ENCODE results near the gene IGSF5.
A peak's percentile ranks its signal among the peaks of the same experiment; 100 is the strongest.

IGSF5 gene

GRCh38 chr21:39712273-39712672 lies 32.7 kb upstream of the IGSF5 start:
- no peak for TF ChIP-seq CTCF (conservative IDR thresholded peaks at IDR 0.05; ENCODE audit: low read depth, low read length)
- DNase-seq (ENCODE audit: low read depth), result no peak
- no peak overlapping the region for H3K4me3 ChIP-seq (ENCODE audit: low read depth, low read length)

- TF ChIP-seq CTCF (conservative IDR thresholded peaks at IDR 0.05; ENCODE audit: low read depth, low read length), result no peak
Observed at GRCh38 chr21:39712976-39713375, 32.0 kb upstream of the IGSF5 start.

DNA sequence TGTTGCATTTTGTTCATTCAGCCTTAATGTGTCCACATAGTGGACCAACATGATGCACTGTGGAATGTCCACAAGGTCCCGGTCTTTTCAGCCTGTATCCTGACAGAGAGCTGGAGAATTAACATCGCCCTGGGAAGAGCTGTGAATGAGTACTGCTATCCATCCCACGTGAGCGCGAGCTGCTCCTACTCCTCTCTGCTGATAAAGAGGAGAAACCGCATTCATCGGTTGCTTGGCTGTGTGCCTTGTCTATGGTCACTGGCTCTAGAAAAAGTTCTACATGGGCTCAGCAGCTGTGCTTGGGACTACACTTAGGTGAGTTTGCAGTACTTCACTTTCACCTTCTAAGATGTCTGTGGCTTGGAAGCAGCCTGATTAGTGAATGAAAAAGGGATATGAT lies 31.1 kb upstream of the IGSF5 start:
- DNase-seq (ENCODE audit: low read depth), result no peak
- H3K4me3 ChIP-seq (ENCODE audit: low read depth, low read length), result no peak overlapping the region
- TF ChIP-seq CTCF (conservative IDR thresholded peaks at IDR 0.05; ENCODE audit: low read depth, low read length), result no peak

More at GRCh38 chr21:39712976-39713375, 32.0 kb upstream of the IGSF5 start:
- DNase-seq (ENCODE audit: low read depth), result no peak
- no peak overlapping the region for H3K4me3 ChIP-seq (ENCODE audit: low read depth, low read length)

DNA sequence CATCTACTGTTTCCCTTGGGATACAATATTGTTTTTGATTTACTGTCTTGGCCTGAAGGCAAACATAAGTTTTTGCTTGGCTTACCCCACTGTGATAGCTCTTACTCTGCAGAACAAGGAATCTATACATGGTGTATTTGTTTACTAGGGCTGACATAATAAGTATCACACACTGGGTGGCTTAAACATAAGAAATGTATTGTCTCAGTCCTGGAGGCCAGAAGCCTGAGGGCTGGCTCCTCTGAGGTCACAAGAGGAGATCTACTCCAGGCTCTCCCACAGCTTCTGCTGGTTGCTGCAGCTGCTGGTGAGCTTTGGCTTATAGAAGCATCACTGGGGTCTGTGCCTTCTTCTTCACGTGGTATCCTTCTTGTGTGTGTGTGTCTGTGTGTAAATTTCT lies 30.7 kb upstream of the IGSF5 start:
- no peak for TF ChIP-seq CTCF (conservative IDR thresholded peaks at IDR 0.05; ENCODE audit: low read depth, low read length)
- DNase-seq (ENCODE audit: low read depth), result no peak

DNA sequence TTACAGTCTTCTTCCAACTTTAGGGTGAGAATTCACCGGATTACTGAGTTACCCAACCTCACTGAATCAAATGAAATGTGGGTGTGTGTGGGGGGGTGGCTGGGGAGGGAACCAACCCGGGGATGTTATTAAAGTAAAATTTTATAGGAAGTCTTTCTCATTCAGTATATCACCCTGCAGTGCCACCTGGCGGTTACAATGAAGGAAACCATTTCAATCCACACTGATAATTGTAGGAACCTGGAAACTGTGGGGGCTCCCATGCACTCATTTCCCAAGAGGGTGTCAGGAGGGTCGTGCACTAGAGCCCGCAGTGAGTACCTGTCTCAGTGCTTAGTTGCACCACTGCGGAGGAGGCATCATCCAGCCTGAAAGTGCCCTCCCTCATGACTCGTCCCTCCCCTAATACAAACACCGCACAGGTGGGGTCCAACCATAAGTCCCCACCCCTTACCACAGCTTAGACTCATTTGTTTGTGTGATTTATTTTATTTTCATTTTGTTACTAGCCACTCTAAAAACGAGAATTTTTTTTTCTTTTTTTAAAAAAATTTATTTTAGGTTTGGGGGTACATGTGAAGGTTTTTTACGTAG lies 29.1 kb upstream of the IGSF5 start:
- no peak overlapping the region for H3K4me3 ChIP-seq (ENCODE audit: low read depth, low read length)
- peak; percentile 65 for TF ChIP-seq CTCF (conservative IDR thresholded peaks at IDR 0.05; ENCODE audit: low read depth, low read length)
- DNase-seq (ENCODE audit: low read depth), result peak; percentile 64

More for the DNA sequence above, 30.7 kb upstream of the IGSF5 start:
- no peak overlapping the region for H3K4me3 ChIP-seq (ENCODE audit: low read depth, low read length)

DNA sequence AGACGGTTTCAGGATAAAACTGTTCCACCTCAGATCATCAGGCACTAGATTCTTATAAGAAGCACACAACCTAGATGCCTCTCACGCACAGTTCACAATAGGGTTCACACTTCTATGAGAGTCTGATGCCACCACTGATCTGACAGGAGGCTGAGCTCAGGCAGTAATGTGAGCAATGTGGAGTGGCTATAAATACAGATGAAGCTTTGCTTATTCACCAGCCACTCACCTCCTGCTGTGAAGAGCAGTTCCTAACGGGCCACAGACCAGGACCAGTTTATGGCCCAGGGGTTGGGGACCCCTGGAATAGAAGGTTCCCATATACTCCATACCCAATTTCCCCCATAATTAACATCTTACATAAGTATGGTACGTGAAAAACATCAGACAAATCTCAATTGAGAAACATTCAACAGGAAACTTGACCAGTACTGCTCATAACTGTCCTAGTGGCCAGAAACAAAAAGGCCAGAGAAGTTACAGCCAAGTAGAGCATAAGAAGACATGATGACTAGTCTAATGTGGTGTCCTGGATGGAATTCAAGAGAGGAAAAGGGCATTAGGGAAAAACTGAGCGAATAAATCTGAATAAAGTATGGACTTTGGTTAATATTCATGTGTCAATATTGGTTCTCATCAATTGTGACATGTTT lies 24.7 kb upstream of the IGSF5 start:
- no peak overlapping the region for H3K4me3 ChIP-seq (ENCODE audit: low read depth, low read length)
- no peak for TF ChIP-seq CTCF (conservative IDR thresholded peaks at IDR 0.05; ENCODE audit: low read depth, low read length)
- peak; percentile 46 for DNase-seq (ENCODE audit: low read depth)

DNA sequence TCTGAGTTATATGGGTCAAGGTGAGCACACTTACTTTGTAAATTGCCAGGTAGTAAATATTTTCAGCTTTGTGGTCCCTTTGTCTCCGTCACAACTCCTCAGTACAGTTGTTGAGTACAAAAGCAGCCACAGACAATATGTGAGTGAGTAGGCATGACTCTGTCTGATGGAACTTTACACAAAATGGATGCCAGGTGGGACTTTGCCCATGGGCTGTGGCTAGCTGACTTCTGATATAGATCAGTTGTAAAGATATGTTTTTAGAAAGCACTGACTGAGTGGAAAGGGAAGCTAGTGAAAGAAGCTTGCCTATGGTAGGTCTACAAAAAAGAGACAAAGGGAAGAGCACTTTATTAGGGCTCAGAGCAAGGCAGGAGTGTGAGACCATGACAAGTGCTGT lies 23.1 kb upstream of the IGSF5 start:
- no peak for DNase-seq (ENCODE audit: low read depth)
- no peak for TF ChIP-seq CTCF (conservative IDR thresholded peaks at IDR 0.05; ENCODE audit: low read depth, low read length)
- no peak overlapping the region for H3K4me3 ChIP-seq (ENCODE audit: low read depth, low read length)
